IMR-90 (cell line): ENCODE results near the gene PPP2R5A. TPM values are rescaled to one million over a fixed set of nuclear protein-coding genes. Genes with fewer than 3 reads are reported as not detected.

Source experiments
- ATAC-seq: fragments of 200-7000 bp; cut with Tn5 transposase; 2 replicates; pipeline ENCODE4 v1.9.1; 2020; ENCODE audit warnings: low read depth, mild to moderate bottlenecking, moderate library complexity
- BruUV-seq: library from RNA; stranded (reverse); fragments of 400-500 nt; replicated peaks from 2 replicates; lab custom pipeline; 2021; lab: Mats Ljungman, UMichigan
- CTCF ChIA-PET: fragments of 300-600 bp; formaldehyde crosslinking; extraction: SDS; loops from one replicate; lab custom pipeline; 2021; ENCODE audit warnings: antibody characterized with exemption; lab: Yijun Ruan, JAX
- POLR2A ChIA-PET: fragments of 300-600 bp; sonication (Branson Sonifier 250); formaldehyde crosslinking; loops from one replicate; lab custom pipeline; 2022; ENCODE audit warnings: antibody characterized with exemption; ENCODE audit not compliant: unreplicated experiment; lab: Charles Lee
- DNase-seq: peaks from one replicate; pipeline ENCODE4 v3.0.0; 2013
- H2AFZ ChIP-seq: replicated peaks from 2 replicates; pipeline ENCODE3; 2013; ENCODE audit warnings: low read length, mild to moderate bottlenecking; ENCODE audit not compliant: poor library complexity
- H2AK5ac ChIP-seq: 2 replicates; pipeline ENCODE4 v1.6.1; 2013; ENCODE audit warnings: low read depth, low read length, inconsistent platforms
- H2AK9ac ChIP-seq: replicated peaks from 2 replicates; pipeline ENCODE3; 2013; ENCODE audit warnings: mild to moderate bottlenecking, low read depth, low read length, moderate library complexity; ENCODE audit not compliant: poor library complexity
- H2BK120ac ChIP-seq: 2 replicates; pipeline ENCODE4 v1.6.1; 2013; ENCODE audit warnings: low read depth, low read length, inconsistent platforms
- H2BK15ac ChIP-seq: 3 replicates; pipeline ENCODE4 v1.6.1; 2013; ENCODE audit warnings: low read depth, low read length, inconsistent platforms
- H2BK20ac ChIP-seq: 2 replicates; pipeline ENCODE4 v1.6.1; 2013; ENCODE audit warnings: low read depth, mild to moderate bottlenecking, inconsistent platforms, low read length, moderate library complexity
- H2BK5ac ChIP-seq: 2 replicates; pipeline ENCODE4 v1.6.1; 2013; ENCODE audit warnings: mild to moderate bottlenecking, low read depth, low read length, inconsistent platforms; ENCODE audit not compliant: poor library complexity, severe bottlenecking
- H3K14ac ChIP-seq: replicated peaks from 2 replicates; pipeline ENCODE4 v1.6.1; 2013; ENCODE audit warnings: low read depth, low read length, inconsistent platforms
- H3K18ac ChIP-seq: 2 replicates; pipeline ENCODE4 v1.6.1; 2013; ENCODE audit warnings: low read depth, low read length, control low read depth
- H3K23ac ChIP-seq: 2 replicates; pipeline ENCODE4 v1.6.1; 2013; ENCODE audit warnings: low read depth, low read length, inconsistent platforms
- H3K27ac ChIP-seq: 2 replicates; pipeline ENCODE4 v1.5.1; 2013; ENCODE audit warnings: mild to moderate bottlenecking, control low read depth, low read length; ENCODE audit not compliant: insufficient read depth
- H3K27me3 ChIP-seq: 2 replicates; pipeline ENCODE4 v1.6.1; 2013; ENCODE audit warnings: low read length; ENCODE audit not compliant: control insufficient read depth, insufficient read depth
- H3K36me3 ChIP-seq: 2 replicates; pipeline ENCODE4 v1.6.1; 2013; ENCODE audit warnings: low read length, mixed read lengths; ENCODE audit not compliant: control insufficient read depth, insufficient read depth
- H3K4ac ChIP-seq: 2 replicates; pipeline ENCODE4 v1.6.1; 2013; ENCODE audit warnings: low read depth, low read length, inconsistent platforms
- H3K4me1 ChIP-seq: 2 replicates; pipeline ENCODE4 v1.6.1; 2013; ENCODE audit warnings: low read length, mixed read lengths; ENCODE audit not compliant: control insufficient read depth, insufficient read depth
- H3K4me2 ChIP-seq: 2 replicates; pipeline ENCODE4 v1.6.1; 2013; ENCODE audit warnings: low read depth, mild to moderate bottlenecking, control low read depth, low read length, moderate library complexity
- H3K4me3 ChIP-seq: 2 replicates; pipeline ENCODE4 v1.5.1; 2013; ENCODE audit warnings: low read depth, mild to moderate bottlenecking, control low read depth, low read length, moderate library complexity; ENCODE audit not compliant: insufficient read depth
- H3K56ac ChIP-seq: 2 replicates; pipeline ENCODE4 v1.6.1; 2013; ENCODE audit warnings: low read length, inconsistent platforms; ENCODE audit not compliant: insufficient read depth; ENCODE audit errors: extremely low read depth
- H3K79me1 ChIP-seq, 2 experiments: 2 replicates each; pipeline ENCODE4 v1.6.1; 2013; ENCODE audit warnings: low read length in 2 of 2, inconsistent platforms in 1 of 2, low read depth in 1 of 2
- H3K9ac ChIP-seq: 2 replicates; pipeline ENCODE4 v1.6.1; 2013; ENCODE audit warnings: low read depth, low read length, control low read depth
- H3K9me1 ChIP-seq: 2 replicates; pipeline ENCODE4 v1.6.1; 2013; ENCODE audit warnings: low read length, inconsistent platforms; ENCODE audit not compliant: insufficient read depth
- H3K9me3 ChIP-seq: 2 replicates; pipeline ENCODE4 v1.6.1; 2013; ENCODE audit warnings: low read length; ENCODE audit not compliant: control insufficient read depth, insufficient read depth
- H4K20me1 ChIP-seq: 2 replicates; pipeline ENCODE4 v1.6.1; 2013; ENCODE audit warnings: low read length, inconsistent platforms; ENCODE audit not compliant: insufficient read depth
- H4K5ac ChIP-seq: 2 replicates; pipeline ENCODE4 v1.6.1; 2013; ENCODE audit warnings: mild to moderate bottlenecking, low read depth, low read length, control low read depth
- H4K8ac ChIP-seq, 2 experiments: 2 replicates each; pipeline ENCODE4 v1.6.1; 2013; ENCODE audit warnings: low read depth in 2 of 2, low read length in 2 of 2, control low read depth in 1 of 2, inconsistent platforms in 1 of 2
- H4K91ac ChIP-seq: 2 replicates; pipeline ENCODE4 v1.6.1; 2013; ENCODE audit warnings: low read depth, low read length, inconsistent platforms; ENCODE audit not compliant: insufficient read depth
- MAFK ChIP-seq: IDR thresholded peaks from 2 replicates; pipeline ENCODE4 v1.6.1; 2012; ENCODE audit warnings: low read depth, low read length, improper control_type of control experiment
- RCOR1 ChIP-seq: IDR thresholded peaks from 2 replicates; pipeline ENCODE4 v1.6.1; 2012; ENCODE audit warnings: mild to moderate bottlenecking, low read length, improper control_type of control experiment; ENCODE audit not compliant: insufficient replicate concordance
- WGBS, 2 experiments: methylation state at CpG; one replicate each; pipeline versions ENCODE4 v1.1.5 to v1.1.7; 2013; ENCODE audit warnings: missing lambda C conversion rate in 2 of 2; ENCODE audit not compliant: insufficient read length in 1 of 2; ENCODE audit errors: extremely low coverage in 2 of 2; 5-methylcytosine and 5-hydroxymethylcytosine counted together
- dilution Hi-C: fragments of 300-500 bp; cut with HindIII; formaldehyde crosslinking; loops from one replicate; pipeline ENCODE4 v1.14.3; 2018; ENCODE audit warnings: low sequenced_read_pairs; ENCODE audit not compliant: unreplicated experiment
- in situ Hi-C: fragments of 300-500 bp; cut with MboI; formaldehyde crosslinking; loops from 3 replicates; pipeline ENCODE4 v1.14.3; 2019; ENCODE audit warnings: low sequenced_read_pairs, inconsistent platforms, mixed read lengths
- intact Hi-C: fragments of 100-400 bp; cut with micrococcal nuclease; formaldehyde crosslinking; loops from 2 replicates; pipeline ENCODE4 v1.10.0; 2022
- polyA plus RNA-seq, 3 experiments: library from polyadenylated mRNA; depleted of rRNA; stranded (reverse); fragments of >200 nt; gene quantifications; 2 replicates each; pipeline ENCODE4 v1.2.3, GENCODE V29; 2012; ENCODE audit warnings: low replicate concordance in 1 of 3
- total RNA-seq: library from RNA; depleted of rRNA; stranded (reverse); fragments of >200 nt; gene quantifications from 2 replicates; pipeline ENCODE4 v1.2.3, GENCODE V29; 2012

Gene PPP2R5A
- total and polyA plus RNA-seq, 2 of the 4 experiments (the other 2 are of a cell fraction), result 8.4 to 12.6 TPM

DNA sequence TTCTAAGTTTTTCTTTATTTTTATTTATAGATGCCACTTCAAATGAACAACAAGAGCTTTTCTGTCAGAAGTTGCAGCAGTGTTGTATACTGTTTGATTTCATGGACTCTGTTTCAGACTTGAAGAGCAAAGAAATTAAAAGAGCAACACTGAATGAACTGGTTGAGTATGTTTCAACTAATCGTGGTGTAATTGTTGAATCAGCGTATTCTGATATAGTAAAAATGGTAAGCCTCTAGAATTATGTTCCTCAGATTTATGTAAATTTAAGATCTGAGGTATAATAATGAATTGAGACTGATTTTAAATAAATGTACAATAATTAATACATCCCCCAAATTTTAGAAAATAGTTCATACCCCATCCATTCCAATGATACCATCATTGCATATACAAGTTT is 43.9 kb downstream of the PPP2R5A start:
- Histone ChIP-seq H2BK5ac (no peak overlapping the region), H3K4ac (no peak overlapping the region), H2BK15ac (no peak overlapping the region), H4K20me1 (peaks cover 8% of the 10 kb centered on the region; the same call in 1 of the 2 replicates), H4K8ac (no peak overlapping the region), H3K14ac (no peak overlapping the region), H3K18ac (no peak overlapping the region), H3K9me1 (no peaks in the 10 kb centered on the region), H2AFZ (no peak overlapping the region), H2BK20ac (no peak overlapping the region), H4K5ac (no peak overlapping the region), H3K4me2 (no peak overlapping the region), H3K27me3 (no peaks in the 10 kb centered on the region), H3K4me3 (no peak overlapping the region), H3K27ac (no peak overlapping the region), H3K79me1 (peaks cover 9 to 18% of the 10 kb centered on the region in 2 experiments), H3K23ac (no peak overlapping the region), H3K36me3 (peaks cover 1% of the 10 kb centered on the region; the same call in 1 of the 2 replicates), H2AK5ac (no peak overlapping the region), H2BK120ac (no peak overlapping the region), H4K91ac (no peak overlapping the region), H3K9ac (no peak overlapping the region), H3K4me1 (no peaks in the 10 kb centered on the region), H3K9me3 (no peaks in the 10 kb centered on the region), H2AK9ac (no peak overlapping the region), H3K56ac (no peak overlapping the region)
- POLR2A ChIA-PET, result no interaction called here
- BruUV-seq, result no TSS peak
- CTCF ChIA-PET, result no interaction called here
- intact Hi-C loops (no loop called here), dilution Hi-C loops (no loop called here), in situ Hi-C loops (no loop called here)
- TF ChIP-seq RCOR1 (no peak), MAFK (peak; percentile 83)
- no CpG with 5 or more reads among the region's 2 CpGs for WGBS, 2 experiments
- ATAC-seq (no peak), DNase-seq (no peak)
